HG03520 (cell line): Measurements from ENCODE around the gene SLC22A1.
"Not testable (repeated sequence)": the region's sequence is repeated elsewhere in the genome, so short reads cannot be mapped to it uniquely, and the experiment has no call there.

Source experiments
- ATAC-seq: cut with Tn5 transposase; IDR thresholded peaks from one replicate; pipeline ENCODE4 v1.9.1; 2021; ENCODE audit warnings: mild to moderate bottlenecking, moderate library complexity; ENCODE audit not compliant: unreplicated experiment

Gene SLC22A1

GRCh38 chr6:160093061-160093460 is 28.6 kb upstream of the SLC22A1 start:
- ATAC-seq: no peak

DNA sequence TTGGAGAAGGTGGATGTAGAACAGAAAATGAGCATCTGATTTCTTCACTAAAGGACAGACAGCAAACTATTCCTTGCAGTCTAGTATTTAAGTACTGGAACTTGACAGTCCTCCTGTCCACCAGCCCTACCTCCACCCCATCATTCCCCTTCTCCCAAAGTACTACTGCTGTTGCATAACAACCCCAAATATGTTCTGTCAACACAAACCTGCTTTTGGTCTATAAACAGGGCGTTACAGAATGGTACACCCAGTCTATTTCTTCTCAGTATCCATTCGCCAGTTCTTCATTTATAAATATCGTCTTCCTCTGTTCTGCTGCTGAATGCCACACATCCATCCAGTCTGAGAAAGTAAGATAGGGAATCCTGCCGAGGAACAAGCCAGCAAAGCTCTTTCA is 27.7 kb upstream of the SLC22A1 start:
- no peak for ATAC-seq

DNA sequence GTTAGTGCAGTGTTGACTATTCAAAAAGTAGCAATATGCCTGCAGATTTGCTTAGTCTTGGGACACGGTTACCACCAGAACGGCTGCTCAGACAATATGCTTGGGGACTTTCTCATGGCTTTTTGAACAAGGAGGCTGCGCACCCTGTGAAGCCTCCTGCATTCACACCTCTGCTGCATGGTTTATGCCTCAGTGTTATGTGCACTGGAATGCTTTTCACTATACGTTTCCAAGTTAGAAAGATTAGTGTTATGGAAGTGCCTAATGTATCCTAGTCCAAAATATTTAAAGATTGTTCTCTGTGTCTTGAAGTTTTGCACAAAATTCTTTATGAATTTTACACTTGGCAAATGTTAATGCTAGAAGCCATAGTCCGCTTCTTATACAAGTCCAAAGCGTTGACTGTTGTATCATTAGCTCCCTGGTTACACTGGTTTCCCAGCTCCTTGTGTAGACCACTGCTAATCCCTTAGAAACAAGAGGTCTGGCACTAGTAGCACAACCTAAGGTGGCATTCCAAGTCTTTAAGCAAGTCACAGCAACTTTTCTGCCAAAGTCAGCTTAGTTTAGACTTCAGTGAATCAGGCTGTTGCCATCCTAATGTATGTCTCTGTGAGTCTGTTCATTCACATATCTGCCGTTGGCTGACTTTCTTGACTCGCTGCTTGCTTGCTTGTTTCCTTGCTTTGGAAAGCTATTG is 26.3 kb upstream of the SLC22A1 start:
- ATAC-seq: no peak

DNA sequence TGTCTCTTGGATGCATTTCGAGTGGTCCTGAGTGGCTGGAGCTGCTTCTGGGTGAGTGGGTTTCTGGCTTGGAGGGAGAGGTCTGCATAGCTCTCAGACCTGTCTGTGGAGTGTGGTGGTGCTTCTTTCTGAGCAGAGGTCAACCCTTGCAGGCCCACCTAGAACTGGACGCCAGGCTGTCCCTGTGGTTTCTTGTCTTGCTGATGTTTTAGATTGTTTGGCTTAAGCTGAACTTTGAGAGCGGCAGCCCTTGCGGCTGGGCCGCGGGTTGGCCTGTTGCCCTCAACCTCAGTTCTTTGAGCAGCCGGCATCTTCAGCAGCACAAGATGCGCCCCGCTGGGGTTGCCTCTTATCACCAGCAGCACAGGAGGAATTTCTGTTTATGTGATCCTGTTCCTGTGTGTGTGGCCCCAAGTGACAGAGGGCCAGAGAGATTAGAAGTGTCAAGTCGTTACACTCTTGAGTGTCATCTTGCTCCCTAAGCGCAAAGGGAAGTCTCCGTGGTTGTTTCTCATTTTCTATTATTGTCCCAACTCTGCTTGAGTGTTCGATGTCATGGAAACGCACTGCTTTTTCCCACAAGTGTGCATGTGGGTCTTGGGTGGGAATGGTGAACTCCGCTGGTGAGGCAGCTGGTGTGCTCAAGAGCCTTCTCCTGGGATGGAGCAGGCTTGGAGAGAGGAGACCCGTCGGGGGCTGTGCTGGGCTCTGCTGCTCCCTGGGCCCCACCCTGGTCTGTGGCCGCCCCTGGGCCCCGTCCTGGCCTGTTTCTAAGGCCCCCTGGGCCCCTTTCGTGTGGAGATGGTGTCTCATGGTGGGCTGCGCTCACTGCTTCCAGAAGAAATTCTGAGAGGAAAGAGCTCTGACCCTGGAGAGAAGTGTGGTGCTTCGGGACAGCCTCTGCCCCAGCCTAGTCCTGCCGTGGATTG is 20.1 kb upstream of the SLC22A1 start:
- ATAC-seq: no peak

DNA sequence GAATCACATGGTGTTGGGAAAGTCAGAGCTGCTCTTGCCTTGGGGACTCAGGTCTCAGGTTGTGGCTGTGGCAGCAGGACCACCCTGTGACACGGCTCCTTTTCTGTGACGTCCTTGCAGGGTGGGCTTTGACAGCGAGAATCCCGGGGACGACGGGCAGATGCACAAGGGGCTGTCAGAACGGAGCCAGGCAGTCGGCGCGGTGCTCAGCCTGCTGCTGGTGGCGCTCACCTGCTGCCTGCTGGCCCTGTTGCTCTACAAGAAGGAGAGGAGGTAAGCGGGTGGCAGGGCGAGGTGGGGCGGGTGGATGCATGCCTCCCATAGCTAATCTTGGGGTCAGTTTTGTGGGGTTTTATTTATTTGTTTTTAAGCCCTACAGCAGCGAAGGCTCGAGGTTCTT is 19.2 kb upstream of the SLC22A1 start:
- no peak for ATAC-seq

DNA sequence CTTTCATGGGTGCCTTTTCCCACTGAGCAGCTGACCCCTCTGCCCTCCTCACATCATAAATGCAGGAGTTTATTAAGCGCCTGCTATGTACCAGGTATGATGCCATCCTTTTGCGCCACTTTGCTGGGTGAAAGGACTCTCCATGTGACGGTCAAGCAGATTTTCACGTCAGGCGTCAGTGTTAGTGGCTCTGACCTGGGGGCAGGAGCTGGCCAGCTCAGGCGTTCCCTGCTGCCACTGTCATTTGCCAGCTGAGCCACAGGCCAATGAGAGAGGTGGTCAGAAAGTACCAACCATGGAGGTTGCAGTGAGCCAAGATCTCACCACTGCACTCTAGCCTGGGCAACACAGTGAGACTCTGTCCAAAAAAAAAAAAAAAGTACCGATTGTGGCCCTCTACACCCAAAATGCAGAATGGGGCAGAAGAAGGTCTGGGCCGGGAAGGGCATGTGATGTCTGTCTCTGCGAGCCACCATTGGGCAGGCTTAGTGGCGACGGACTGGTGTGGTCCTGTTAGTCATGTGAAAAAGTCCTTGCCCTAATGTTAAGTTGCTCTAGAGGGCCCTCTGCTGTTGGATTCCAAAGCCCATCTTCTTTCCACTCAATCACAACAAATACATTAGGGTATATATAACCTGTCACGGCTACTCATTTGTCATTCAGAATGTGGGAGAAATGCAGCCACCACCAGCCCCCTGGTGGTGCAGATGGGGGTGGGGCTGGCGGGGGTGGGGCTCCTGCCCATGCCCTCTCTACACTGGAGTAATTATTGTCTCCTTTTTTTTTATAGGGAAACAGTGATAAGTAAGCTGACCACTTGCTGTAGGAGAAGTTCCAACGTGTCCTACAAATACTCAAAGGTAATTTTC is 18.4 kb upstream of the SLC22A1 start:
- no peak for ATAC-seq

GRCh38 chr6:160103825-160104100 is 17.9 kb upstream of the SLC22A1 start:
- ATAC-seq: no peak

DNA sequence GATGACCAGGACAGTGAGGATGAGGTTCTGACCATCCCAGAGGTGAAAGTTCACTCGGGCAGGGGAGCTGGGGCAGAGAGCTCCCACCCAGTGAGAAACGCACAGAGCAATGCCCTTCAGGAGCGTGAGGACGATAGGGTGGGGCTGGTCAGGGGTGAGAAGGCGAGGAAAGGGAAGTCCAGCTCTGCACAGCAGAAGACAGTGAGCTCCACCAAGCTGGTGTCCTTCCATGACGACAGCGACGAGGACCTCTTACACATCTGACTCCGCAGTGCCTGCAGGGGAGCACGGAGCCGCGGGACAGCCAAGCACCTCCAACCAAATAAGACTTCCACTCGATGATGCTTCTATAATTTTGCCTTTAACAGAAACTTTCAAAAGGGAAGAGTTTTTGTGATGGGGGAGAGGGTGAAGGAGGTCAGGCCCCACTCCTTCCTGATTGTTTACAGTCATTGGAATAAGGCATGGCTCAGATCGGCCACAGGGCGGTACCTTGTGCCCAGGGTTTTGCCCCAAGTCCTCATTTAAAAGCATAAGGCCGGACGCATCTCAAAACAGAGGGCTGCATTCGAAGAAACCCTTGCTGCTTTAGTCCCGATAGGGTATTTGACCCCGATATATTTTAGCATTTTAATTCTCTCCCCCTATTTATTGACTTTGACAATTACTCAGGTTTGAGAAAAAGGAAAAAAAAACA is 16.6 kb upstream of the SLC22A1 start:
- ATAC-seq: no peak

DNA sequence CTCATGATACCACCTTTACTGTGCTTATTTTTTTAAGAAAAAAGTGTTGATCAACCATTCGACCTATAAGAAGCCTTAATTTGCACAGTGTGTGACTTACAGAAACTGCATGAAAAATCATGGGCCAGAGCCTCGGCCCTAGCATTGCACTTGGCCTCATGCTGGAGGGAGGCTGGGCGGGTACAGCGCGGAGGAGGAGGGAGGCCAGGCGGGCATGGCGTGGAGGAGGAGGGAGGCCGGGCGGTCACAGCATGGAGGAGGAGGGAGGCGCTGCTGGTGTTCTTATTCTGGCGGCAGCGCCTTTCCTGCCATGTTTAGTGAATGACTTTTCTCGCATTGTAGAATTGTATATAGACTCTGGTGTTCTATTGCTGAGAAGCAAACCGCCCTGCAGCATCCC is 15.6 kb upstream of the SLC22A1 start:
- no peak for ATAC-seq

DNA sequence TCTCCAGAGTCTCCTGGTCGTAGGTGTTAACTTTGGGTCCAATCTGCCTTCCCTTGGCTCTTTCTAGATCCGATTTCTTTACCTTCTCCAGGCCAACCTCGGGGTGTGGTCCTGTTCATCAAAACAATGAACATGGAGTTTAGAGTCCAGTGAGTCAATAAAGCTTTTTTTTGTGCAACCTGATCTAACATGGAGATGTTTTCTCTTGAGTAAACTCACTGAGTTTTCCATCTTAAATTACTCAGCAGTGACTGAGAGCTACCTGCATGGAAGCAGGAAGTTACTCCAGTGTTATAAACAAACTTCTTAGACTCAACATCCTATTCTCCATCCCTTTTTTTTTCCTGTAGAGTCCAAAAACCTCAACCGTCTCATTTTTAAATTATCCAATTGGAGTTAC is 14.9 kb upstream of the SLC22A1 start:
- ATAC-seq: no peak

DNA sequence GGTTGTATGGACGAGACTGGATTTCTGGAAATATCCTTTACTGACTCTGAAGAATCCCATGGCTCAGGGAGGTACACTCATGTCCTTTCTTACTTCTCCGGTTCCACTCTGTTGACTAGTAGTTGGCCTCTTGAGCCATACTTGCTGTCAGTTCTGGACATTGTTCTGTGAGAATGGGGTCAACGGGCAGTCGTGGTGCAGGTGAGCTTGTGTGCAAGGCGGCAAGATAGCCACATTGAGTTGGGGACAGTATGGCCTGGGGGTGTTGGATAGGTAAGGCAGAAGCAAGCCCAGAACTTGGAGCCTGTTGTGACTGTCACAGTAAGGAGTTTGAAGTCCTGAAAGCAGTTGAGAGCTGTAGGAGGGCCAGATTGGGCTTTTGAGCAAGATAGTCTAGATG is 13.5 kb upstream of the SLC22A1 start:
- no peak for ATAC-seq

DNA sequence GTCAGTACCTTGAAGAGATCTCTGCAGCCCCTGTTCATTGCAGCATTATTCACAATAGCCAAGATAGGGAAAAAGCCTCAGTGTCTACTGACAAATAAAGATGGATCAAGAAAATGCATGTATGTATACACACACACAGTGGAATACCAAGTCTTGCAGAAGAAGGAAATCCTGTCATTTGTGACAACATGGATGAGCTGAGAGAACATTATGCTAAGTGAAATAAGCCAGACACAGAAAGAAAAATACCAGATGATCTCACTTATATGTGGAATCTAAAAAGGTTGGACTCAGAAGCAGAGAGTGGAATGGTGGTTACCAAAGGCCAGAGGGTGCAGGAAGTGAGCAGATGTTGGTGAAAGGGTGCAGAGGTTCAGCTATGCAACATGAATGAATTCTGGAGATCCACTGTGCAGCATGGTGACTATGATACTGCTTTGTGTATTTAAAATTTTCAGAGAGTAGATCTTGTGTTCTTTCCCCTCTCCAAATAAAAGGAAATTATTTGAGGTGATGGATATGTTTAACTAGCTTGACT is 11.0 kb upstream of the SLC22A1 start:
- ATAC-seq: no peak

- ATAC-seq: no peak
These were observed 9.8 kb upstream of the SLC22A1 start for GRCh38 chr6:160111806-160112205.

GRCh38 chr6:160112628-160113299 is 8.9 kb upstream of the SLC22A1 start:
- ATAC-seq: no peak

DNA sequence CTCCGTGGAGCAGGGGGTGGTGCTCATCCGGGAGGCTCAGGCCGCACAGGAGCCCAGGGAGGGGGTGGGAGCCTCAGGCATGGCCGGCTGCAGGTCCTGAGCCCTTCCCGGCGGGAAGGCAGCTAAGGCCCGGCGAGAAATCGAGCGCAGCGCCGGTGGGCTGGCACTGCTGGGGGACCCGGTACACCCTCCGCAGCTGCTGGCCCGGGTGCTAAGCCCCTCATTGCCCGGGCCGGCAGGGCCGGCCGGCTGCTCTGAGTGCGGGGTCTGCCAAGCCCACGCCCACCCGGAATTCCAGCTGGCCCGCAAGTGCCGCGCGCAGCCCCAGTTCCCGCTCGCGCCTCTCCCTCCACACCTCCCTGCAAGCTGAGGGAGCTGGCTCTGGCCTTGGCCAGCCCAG is 7.1 kb upstream of the SLC22A1 start:
- ATAC-seq: not testable (repeated sequence)

DNA sequence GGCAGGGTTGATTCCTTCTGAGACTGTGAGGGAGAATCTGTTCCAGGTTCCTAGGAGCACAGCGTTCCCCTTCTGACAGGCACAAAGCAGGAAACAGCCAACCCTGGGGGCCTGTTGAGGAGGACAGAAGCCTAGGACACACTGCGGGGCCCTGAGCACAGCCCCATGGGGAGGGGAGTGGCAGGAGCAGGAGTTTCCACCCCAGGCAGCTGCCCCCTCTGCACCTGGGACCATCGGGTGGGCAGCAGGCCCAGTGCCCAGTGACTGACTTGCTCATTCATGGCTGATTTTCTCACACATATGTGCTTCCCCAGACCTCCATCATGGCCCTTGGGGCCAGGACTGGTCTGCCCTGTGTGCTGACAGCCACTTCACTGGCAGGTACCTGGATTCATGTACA is 6.2 kb upstream of the SLC22A1 start:
- no peak for ATAC-seq

DNA sequence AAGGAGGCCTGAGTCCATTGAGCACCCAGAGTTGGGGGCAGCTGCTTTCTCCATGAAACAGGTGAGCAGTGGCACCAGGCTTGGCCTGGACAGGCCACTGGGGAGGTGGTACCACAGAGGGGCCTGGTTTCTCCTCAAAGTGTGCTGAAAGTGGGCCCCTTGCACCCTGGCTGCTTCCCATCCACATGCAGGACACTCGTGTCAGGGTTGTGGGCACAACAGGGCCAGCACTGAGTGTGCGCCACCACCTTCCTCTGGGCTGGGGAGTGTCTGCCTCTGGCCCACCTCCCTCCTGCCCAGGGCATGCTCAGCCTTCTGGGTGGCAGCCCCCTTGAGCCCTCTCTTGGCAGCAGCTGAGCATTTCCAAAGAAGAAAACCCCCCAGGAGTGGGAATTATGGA is 5.2 kb upstream of the SLC22A1 start:
- no peak for ATAC-seq

GRCh38 chr6:160117137-160117536 is 4.5 kb upstream of the SLC22A1 start:
- no peak for ATAC-seq

DNA sequence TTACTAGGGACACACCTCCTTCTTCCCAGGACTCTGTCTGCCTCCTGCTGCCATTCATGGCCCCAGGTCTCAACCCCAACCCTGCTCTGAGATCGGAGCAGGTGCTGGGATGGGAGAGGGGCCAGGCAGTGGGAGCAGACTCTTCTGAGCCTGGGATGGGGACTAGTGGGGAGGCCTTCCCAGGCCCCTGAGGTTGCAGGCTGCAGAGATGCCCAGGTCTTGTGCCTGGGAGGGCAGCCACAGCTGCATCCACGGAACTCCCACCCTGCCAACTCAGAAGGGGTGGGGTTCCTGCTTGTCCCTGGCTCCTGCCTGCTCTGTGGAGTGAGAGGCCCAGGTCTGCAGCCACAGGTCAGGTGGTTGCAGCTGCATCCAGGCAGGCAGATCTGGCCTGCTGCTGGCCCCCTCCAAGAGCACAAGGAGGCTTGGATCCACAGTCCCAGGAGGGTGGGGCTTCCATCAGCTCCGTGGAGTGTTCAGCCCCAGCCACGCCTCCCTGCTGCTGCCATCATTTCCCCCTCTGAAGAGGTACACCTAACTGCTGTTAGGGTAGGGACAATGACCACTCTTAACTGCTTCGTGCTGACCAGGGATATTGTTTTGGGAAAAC is 2.9 kb upstream of the SLC22A1 start:
- no peak for ATAC-seq

GRCh38 chr6:160120087-160120486 is 1.5 kb upstream of the SLC22A1 start:
- no peak for ATAC-seq
